ENCODE data around the gene RNF152.

GRCh38 chr18:61845197-61845596, 47.6 kb downstream of the RNF152 start:
- no peak for TF ChIP-seq POLR2AphosphoS5 (IDR thresholded peaks at IDR 0.05; ENCODE audit: borderline replicate concordance, low read depth, low read length)
- no peak for TF ChIP-seq EZH2 (IDR thresholded peaks at IDR 0.05)
- no peak for TF ChIP-seq FOXP2 (optimal IDR thresholded peaks at IDR 0.05; ENCODE audit: control extremely low read depth, extremely low read length, insufficient read depth)
